GM19099 (cell line): ENCODE data around the gene CHN2.

Experiments used
- POLR2A ChIP-seq: IDR thresholded peaks from 3 replicates; pipeline ENCODE4 v1.6.1; 2011; ENCODE audit warnings: low read depth; ENCODE audit not compliant: insufficient read length; ENCODE audit errors: extremely low read depth

CHN2 gene

GRCh38 chr7:29202651-29203069 is 8.1 kb downstream of the CHN2 start:
- TF ChIP-seq POLR2A = no peak

- no peak for TF ChIP-seq POLR2A
These were observed 10.1 kb downstream of the CHN2 start for GRCh38 chr7:29204491-29205272.

DNA sequence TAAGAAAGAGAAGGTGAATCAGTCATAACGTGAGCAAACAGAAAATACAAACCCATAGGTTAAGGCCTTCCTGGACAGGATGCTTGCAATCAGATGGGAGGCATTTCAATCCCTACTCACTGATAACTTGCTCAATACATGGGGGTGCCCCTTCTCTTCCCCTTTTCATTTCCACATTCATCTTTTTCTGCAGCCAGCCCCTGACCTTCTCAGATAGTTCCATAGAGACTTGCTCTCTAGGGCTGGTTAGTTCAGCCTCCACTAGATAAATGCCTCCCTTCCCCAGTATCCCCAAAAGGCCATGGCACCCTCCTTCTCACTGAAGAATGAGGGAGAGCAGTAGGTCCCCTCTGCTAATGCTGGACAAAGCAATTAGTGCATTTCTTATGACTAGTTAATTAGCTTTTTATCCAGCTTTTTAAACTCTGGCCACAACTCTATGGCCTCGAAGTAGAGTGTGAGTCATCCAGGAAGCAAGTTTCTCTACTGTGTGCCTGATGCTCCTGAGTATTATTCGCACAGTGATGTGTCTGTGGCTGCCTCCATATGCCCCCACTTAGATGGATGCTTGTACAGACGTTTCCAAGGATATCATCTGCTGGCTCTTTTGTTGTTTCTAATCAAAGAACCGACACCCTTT is 12.7 kb downstream of the CHN2 start:
- TF ChIP-seq POLR2A = no peak

- TF ChIP-seq POLR2A = no peak
These were observed 14.1 kb downstream of the CHN2 start for GRCh38 chr7:29208410-29209250.

DNA sequence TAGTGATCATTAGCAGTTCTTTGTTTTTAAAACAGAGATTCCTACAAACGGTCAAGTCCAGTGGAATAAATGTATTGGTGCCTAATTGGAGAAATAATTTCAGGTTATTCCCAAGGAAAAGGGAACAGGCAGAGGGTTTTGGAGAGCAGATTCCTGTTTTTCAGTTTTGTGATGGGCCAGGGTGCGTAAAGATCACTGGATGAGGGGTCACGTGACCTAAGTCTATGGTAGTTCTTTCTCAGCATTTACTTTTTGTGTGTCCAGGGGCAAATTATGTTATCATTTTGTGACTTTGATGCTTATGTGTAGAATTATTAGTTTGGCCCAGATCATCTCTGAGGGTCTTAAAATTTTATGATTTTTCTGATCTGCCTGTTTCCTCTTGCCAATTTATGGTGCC is 15.2 kb downstream of the CHN2 start:
- no peak for TF ChIP-seq POLR2A

- no peak for TF ChIP-seq POLR2A
These were observed 19.5 kb downstream of the CHN2 start for GRCh38 chr7:29214056-29214455.

DNA sequence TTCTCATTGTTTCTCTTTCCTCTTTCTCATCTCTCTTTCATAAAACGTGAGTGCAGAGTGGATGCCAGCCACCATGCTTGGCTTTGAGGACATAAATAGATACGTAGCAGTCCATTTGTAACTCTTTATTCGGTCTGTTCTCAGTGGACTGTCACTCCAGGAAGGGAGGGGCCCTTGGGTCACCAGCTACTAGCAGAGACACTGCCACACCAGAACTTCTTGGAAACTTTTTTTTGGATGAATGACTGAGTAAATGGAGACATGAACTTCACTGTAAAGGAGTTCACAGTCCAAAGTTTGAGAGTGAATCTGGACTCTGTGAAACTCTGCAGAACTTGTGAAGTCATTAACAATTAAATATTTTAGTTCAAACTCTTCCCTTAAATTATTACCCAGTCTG is 20.2 kb downstream of the CHN2 start:
- no peak for TF ChIP-seq POLR2A

GRCh38 chr7:29216128-29216527 is 21.6 kb downstream of the CHN2 start:
- no peak for TF ChIP-seq POLR2A

GRCh38 chr7:29217113-29217512 is 22.5 kb downstream of the CHN2 start:
- TF ChIP-seq POLR2A = no peak

DNA sequence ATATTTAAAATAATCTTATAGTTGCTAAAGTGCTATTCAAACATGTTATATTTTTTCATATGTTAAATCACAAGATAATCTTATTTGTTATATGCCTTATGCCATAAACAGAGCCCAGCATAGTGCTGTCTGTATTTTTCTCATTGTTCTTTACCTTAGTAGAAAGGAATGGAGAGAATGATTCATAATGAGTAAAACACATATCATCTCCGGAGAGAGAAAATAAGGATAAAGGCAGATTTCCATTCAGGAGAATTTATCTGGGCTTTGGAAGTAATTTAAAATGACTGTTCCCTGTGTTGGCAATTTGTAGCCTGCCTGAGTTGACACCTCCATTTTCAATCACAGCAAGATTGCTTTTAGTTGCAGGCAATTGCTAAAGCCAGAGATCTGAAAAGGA is 30.2 kb downstream of the CHN2 start:
- no peak for TF ChIP-seq POLR2A

- TF ChIP-seq POLR2A = no peak
These were observed 33.9 kb downstream of the CHN2 start for GRCh38 chr7:29228289-29229011.

- TF ChIP-seq POLR2A = no peak
These were observed 34.5 kb downstream of the CHN2 start for GRCh38 chr7:29229066-29229465.

GRCh38 chr7:29229946-29230345 is 35.4 kb downstream of the CHN2 start:
- TF ChIP-seq POLR2A = no peak

- no peak for TF ChIP-seq POLR2A
These were observed 36.3 kb downstream of the CHN2 start for GRCh38 chr7:29230871-29231345.
